ENCODE results near the gene DOCK1. TPM values are rescaled to one million over a fixed set of nuclear protein-coding genes. Genes with fewer than 3 reads are reported as not detected.
A peak's percentile ranks its signal among the peaks of the same experiment; 100 is the strongest.

The DOCK1 gene
- total and polyA plus RNA-seq, 2 experiments from 2014 or later = 22.8 to 45.6 TPM

GRCh38 chr10:127216786-127217185 is 311.6 kb downstream of the DOCK1 start:
- Histone ChIP-seq H4K20me1 (ENCODE audit: insufficient read depth) (0 out of 2 replicates have a peak, but pooled peaks cover 5% of the 10 kb centered on the region), H3K27me3 (replicated peaks; ENCODE audit: insufficient read depth) (no peaks in the 10 kb centered on the region), H3K4me1 (ENCODE audit: insufficient read depth) (peaks cover 8% of the 10 kb centered on the region; the same call in 1 of the 2 replicates), H3K9me2 (ENCODE audit: insufficient read depth) (no peaks in the 10 kb centered on the region), H3K4me2 (ENCODE audit: unreplicated experiment) (no peak overlapping the region), H3K27ac (no peak overlapping the region), H3K36me3 (ENCODE audit: low read depth) (0 out of 2 replicates have a peak, but pooled peaks cover 3% of the 10 kb centered on the region), H3K79me2 (ENCODE audit: insufficient read depth) (no peaks in the 10 kb centered on the region), H3K4me3 (no peak overlapping the region), H2AFZ (no peak overlapping the region), H3K9me3 (ENCODE audit: low read depth) (no peaks in the 10 kb centered on the region), H3F3A (ENCODE audit: insufficient read depth) (no peaks in the 10 kb centered on the region), H3K9ac (no peak overlapping the region)
- DNase-seq = peak; percentile 21
- no peak for TF ChIP-seq EZH2phosphoT487 (IDR thresholded peaks at IDR 0.05; ENCODE audit: insufficient read depth, low read depth)
- no peak for TF ChIP-seq EZH2 (IDR thresholded peaks at IDR 0.05; ENCODE audit: insufficient read depth, poor library complexity, severe bottlenecking)
- 43 to 66% methylated on average over 3 of the region's 3 CpGs for WGBS, 2 experiments (ENCODE audit: low coverage in 1 of 2, low lambda C conversion rate in 2 of 2, missing lambda C conversion rate in 2 of 2)
- in situ Hi-C loops (cut with MboI) = no loop called here

- 92 to 93% methylated on average over 3 of the region's 3 CpGs for WGBS, 2 experiments (ENCODE audit: low coverage in 1 of 2, low lambda C conversion rate in 2 of 2, missing lambda C conversion rate in 2 of 2)
- Histone ChIP-seq H3K9me3 (ENCODE audit: low read depth) (no peaks in the 10 kb centered on the region), H3K9me2 (ENCODE audit: insufficient read depth) (no peaks in the 10 kb centered on the region), H3K9ac (no peak overlapping the region), H3K27me3 (replicated peaks; ENCODE audit: insufficient read depth) (no peaks in the 10 kb centered on the region), H3K79me2 (ENCODE audit: insufficient read depth) (no peaks in the 10 kb centered on the region), H2AFZ (no peak overlapping the region), H3K36me3 (ENCODE audit: low read depth) (0 out of 2 replicates have a peak, but pooled peaks cover 3% of the 10 kb centered on the region), H3F3A (ENCODE audit: insufficient read depth) (no peaks in the 10 kb centered on the region), H3K27ac (no peak overlapping the region), H4K20me1 (ENCODE audit: insufficient read depth) (0 out of 2 replicates have a peak, but pooled peaks cover 5% of the 10 kb centered on the region), H3K4me3 (no peak overlapping the region), H3K4me1 (ENCODE audit: insufficient read depth) (peaks cover 8% of the 10 kb centered on the region; the same call in 1 of the 2 replicates), H3K4me2 (ENCODE audit: unreplicated experiment) (no peak overlapping the region)
- no peak for DNase-seq
- TF ChIP-seq EZH2 (IDR thresholded peaks at IDR 0.05; ENCODE audit: insufficient read depth, poor library complexity, severe bottlenecking) (no peak), EZH2phosphoT487 (IDR thresholded peaks at IDR 0.05; ENCODE audit: insufficient read depth, low read depth) (no peak)
- in situ Hi-C loops (cut with MboI) = no loop called here
Observed at GRCh38 chr10:127218658-127219057, 313.4 kb downstream of the DOCK1 start.

- Histone ChIP-seq H3K4me3 (no peak overlapping the region), H3K9ac (no peak overlapping the region), H3K79me2 (ENCODE audit: insufficient read depth) (no peaks in the 10 kb centered on the region), H3K4me1 (ENCODE audit: insufficient read depth) (peaks cover 8% of the 10 kb centered on the region; the same call in 1 of the 2 replicates), H2AFZ (no peak overlapping the region), H4K20me1 (ENCODE audit: insufficient read depth) (0 out of 2 replicates have a peak, but pooled peaks cover 5% of the 10 kb centered on the region), H3F3A (ENCODE audit: insufficient read depth) (no peaks in the 10 kb centered on the region), H3K9me3 (ENCODE audit: low read depth) (no peaks in the 10 kb centered on the region), H3K9me2 (ENCODE audit: insufficient read depth) (no peaks in the 10 kb centered on the region), H3K27me3 (replicated peaks; ENCODE audit: insufficient read depth) (no peaks in the 10 kb centered on the region), H3K4me2 (ENCODE audit: unreplicated experiment) (no peak overlapping the region), H3K36me3 (ENCODE audit: low read depth) (0 out of 2 replicates have a peak, but pooled peaks cover 3% of the 10 kb centered on the region), H3K27ac (no peak overlapping the region)
- 63 to 65% methylated on average over 3 of the region's 3 CpGs for WGBS, 2 experiments (ENCODE audit: low coverage in 1 of 2, low lambda C conversion rate in 2 of 2, missing lambda C conversion rate in 2 of 2)
- in situ Hi-C loops (cut with MboI) = no loop called here
- TF ChIP-seq EZH2phosphoT487 (IDR thresholded peaks at IDR 0.05; ENCODE audit: insufficient read depth, low read depth) (no peak), EZH2 (IDR thresholded peaks at IDR 0.05; ENCODE audit: insufficient read depth, poor library complexity, severe bottlenecking) (no peak)
- DNase-seq = no peak
Observed at GRCh38 chr10:127221281-127221680, 316.1 kb downstream of the DOCK1 start.

DNA sequence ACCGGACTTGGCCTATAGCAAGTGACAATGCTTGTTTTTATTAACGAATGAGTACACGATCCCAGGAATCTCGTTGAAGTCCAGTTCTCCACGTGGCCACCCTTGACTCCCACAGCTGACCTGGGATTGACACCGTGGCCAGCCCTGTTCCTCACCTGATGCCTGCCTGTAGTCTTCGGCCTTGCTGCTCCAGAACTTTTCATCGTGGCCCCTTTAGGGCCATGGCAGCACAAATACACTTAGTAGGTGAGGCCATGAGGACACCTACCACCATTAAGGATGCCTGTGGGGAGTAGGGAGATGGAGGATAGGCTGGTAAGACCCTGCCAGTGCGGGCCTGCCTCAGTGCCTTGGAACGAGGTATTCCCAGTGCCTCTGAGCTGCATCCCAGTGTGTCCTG is 321.8 kb downstream of the DOCK1 start:
- Histone ChIP-seq H3K4me3 (no peak overlapping the region), H3K27me3 (replicated peaks; ENCODE audit: insufficient read depth) (no peaks in the 10 kb centered on the region), H3K9me3 (ENCODE audit: low read depth) (no peaks in the 10 kb centered on the region), H3K4me1 (ENCODE audit: insufficient read depth) (peaks cover 5% of the 10 kb centered on the region; the same call in 1 of the 2 replicates), H3K79me2 (ENCODE audit: insufficient read depth) (no peaks in the 10 kb centered on the region), H3K27ac (no peak overlapping the region), H3K4me2 (ENCODE audit: unreplicated experiment) (no peak overlapping the region), H3K9me2 (ENCODE audit: insufficient read depth) (no peaks in the 10 kb centered on the region), H3K9ac (no peak overlapping the region), H3K36me3 (ENCODE audit: low read depth) (no peaks in the 10 kb centered on the region), H2AFZ (no peak overlapping the region), H4K20me1 (ENCODE audit: insufficient read depth) (peaks cover 5% of the 10 kb centered on the region; the same call in 1 of the 2 replicates), H3F3A (ENCODE audit: insufficient read depth) (no peaks in the 10 kb centered on the region)
- TF ChIP-seq EZH2 (IDR thresholded peaks at IDR 0.05; ENCODE audit: insufficient read depth, poor library complexity, severe bottlenecking) (no peak), EZH2phosphoT487 (IDR thresholded peaks at IDR 0.05; ENCODE audit: insufficient read depth, low read depth) (no peak)
- in situ Hi-C loops (cut with MboI) = no loop called here
- DNase-seq = no peak
- WGBS, 2 experiments (ENCODE audit: low coverage in 1 of 2, low lambda C conversion rate in 2 of 2, missing lambda C conversion rate in 2 of 2) = 94 to 95% methylated on average over 10 of the region's 10 CpGs
